Daoy (cell line): ENCODE results near the gene FBXO34. TPM values are rescaled to one million over a fixed set of nuclear protein-coding genes. Genes with fewer than 3 reads are reported as not detected.

Experiments used
- DNase-seq: peaks from one replicate; pipeline ENCODE4 v3.0.0-alpha.2; 2015; ENCODE audit warnings: low read depth
- total RNA-seq: library from RNA; depleted of rRNA; stranded (reverse); fragments of >200 nt; shearing (Covaris generic); gene quantifications from 2 replicates; pipeline ENCODE4 v1.2.3, GENCODE V29; 2014; rRNA removed

The FBXO34 gene, protein sequence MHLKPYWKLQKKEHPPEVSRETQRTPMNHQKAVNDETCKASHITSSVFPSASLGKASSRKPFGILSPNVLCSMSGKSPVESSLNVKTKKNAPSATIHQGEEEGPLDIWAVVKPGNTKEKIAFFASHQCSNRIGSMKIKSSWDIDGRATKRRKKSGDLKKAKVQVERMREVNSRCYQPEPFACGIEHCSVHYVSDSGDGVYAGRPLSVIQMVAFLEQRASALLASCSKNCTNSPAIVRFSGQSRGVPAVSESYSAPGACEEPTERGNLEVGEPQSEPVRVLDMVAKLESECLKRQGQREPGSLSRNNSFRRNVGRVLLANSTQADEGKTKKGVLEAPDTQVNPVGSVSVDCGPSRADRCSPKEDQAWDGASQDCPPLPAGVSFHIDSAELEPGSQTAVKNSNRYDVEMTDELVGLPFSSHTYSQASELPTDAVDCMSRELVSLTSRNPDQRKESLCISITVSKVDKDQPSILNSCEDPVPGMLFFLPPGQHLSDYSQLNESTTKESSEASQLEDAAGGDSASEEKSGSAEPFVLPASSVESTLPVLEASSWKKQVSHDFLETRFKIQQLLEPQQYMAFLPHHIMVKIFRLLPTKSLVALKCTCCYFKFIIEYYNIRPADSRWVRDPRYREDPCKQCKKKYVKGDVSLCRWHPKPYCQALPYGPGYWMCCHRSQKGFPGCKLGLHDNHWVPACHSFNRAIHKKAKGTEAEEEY
- 16.9 and 24.1 TPM in 2 replicates for total RNA-seq

DNA sequence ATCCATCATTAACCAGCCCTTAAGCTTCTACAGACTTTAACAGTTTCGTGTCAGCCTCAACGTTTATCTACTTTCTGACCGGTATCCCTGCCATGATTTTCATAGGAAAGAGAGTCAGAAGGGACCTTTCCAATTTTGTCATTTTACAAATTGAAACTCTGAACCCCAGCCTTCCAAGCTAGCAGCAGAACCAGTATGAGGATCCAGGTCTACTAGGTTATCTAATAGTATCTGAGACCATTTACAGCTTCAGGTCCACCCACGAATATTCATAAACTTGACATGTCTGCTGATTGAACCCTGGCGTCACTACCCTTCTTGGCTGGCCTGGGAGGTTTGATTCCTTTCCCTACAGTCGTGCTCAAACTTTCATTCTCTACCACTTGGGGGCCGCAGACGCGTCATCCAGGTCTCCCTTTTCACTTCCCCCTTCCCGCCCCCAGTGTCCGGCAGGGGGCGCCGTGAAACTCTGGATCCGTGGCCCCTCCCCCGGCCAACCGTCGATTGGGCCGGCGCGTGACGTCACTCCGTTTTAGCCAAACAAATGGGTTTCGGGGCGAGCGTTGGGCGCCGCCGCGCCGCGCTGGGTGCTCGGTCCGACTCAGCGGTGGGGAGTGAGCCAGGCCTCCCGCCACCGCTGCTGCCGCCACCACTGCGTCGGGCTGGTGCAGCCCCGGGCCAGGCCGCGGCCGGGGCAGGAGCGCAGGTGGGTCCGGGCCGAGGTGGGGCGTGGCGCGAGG, at the start of gene FBXO34:
FBXO34 (plus strand) TSS at position 590 of the 740 bp plus-strand sequence. CDS start 78,970 bp downstream, outside the sequence.
- DNase-seq, result peak; percentile 99

- DNase-seq, result no peak
Observed at GRCh38 chr14:55221968-55222367, 49.3 kb upstream of the FBXO34 start.

- no peak for DNase-seq
Observed at GRCh38 chr14:55223364-55223763, 47.9 kb upstream of the FBXO34 start.

- DNase-seq, result no peak
Observed at GRCh38 chr14:55228261-55228660, 43.0 kb upstream of the FBXO34 start.

- no peak for DNase-seq
Observed at GRCh38 chr14:55233591-55233990, 37.6 kb upstream of the FBXO34 start.

DNA sequence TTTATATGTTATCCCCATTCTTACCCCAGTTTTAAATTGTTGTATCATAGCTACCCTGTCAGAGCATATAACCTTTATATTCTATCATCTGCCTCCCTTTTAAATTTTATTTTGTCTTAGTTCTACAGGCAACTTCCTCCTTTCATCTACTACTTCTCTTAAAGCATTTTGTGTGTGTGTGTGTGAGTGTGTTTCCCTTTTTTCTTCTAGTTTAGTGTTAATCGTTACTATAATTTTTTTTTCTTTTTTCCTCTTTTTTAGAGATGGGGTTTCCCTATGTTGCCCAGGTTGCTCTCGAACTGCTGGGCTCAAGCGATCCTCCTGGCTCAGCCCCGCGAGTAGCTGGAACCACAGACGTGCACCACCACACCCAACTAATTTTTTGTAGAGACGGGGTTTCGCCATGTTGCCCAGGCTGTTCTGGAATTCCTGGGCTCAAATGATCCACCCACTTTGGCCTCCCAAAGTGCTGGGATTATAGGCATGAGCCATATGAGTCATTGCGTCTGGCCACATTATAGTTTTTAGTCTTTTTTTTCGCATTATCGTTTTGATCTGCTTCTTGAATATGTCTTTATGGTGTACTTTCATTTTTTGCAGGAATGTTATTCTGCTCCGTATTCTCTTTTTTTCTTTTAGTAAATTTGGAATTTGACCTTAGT, 33.1 kb upstream of the FBXO34 start:
- DNase-seq, result peak; percentile 88

DNA sequence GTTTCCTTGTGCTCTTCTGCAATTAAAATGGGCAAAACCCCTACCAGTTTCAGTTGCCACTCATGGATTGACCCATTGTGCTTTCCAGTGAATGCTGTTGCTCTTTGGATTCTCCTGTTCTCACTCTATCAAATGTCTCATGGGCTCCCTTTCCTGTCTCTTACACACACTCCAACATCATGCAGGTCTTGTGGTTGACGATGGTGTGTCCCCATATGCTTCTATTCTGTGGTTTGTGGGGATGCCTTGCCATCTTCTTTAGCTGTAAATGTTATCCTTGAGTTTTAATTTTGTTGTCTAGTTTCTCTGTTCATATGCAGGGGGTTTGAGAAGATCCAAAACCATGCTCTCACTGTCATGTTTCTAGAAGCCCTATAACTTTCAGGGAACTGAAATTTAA, 31.9 kb upstream of the FBXO34 start:
- no peak for DNase-seq

- DNase-seq, result no peak
Observed at GRCh38 chr14:55240526-55241178, 30.6 kb upstream of the FBXO34 start.

DNA sequence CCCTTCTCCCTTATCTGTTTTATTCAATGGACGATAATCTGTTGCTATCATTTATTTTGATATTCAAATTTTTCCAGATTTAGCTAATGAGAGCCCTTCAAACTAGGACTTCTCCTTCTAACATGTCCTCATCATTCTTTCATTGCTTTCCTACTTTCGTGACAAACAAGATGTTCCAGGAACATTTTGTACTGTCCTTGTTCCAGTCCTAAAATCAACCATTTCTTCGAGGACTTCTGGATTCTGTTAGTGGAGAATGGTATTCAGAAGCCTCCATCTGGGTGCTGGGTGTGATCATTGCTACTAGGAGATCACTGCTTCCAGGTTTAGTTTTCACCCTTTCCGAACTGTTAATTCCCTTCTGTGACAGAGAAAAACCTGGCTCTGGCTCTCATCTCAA, 29.5 kb upstream of the FBXO34 start:
- DNase-seq, result no peak

DNA sequence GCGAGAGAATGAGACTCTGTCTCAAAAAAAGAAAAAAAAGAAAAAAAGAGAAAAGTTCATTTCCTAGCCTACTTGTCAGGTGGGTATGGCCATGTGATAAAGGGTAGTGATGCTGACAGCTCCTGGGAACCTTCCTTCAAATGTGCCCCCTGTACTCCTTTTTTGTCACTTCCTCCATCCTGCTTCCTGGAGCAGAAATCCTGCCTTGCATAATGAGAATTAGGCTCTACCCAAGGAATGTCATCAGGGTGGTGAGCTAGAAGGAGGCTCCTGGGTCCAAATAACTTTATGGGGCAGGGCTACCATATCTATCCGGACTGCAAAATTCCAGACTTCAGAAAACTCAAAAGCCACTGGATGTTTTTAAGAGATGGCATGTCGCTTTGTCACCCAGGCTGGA, 27.8 kb upstream of the FBXO34 start:
- DNase-seq, result no peak

DNA sequence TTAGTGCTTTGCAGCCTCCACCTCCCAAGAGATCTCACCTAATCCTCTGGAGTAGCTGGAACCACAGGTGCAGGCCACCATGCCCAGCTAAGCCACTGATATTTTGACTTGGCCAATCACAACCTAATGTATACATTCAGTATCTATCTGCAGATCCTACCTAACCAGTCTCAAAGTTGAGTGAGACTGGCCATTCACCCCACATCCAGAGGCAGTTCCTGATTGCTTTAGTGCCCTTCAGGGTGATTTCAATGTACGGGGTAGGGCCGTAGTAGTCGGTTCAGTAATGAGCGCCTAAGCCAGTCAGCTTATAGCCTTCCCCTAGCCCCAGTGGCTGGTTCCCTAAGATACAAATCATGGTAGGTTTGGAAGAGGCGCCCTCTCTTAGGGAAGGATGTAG, 27.4 kb upstream of the FBXO34 start:
- no peak for DNase-seq

DNA sequence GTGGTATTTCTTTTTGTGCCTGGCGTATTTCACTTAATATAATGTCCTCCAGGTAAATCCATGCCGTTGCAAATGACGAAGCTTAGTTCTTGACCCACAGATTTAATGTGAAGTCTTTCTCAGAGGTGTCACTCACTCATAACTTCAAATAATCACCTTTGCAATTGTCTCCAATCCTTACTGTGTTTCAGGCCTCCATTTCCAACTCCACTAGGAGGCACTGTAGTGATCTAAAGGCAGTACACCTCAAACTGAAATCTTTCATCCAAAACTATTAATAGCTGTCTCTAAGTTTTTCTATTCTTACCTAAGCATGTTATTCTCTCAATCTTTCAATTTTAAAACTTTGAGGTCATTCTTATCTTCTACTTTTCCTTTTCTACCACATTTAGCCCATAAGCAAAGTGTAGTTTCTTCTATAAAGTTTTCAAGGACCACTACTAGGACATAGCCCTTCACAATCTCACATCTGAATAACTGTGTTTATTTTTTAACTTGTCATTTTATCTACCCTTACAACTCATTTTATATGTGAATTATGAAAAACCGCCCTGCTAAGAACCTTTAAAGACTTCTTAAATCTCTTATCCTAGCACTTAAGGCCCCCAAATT, 25.5 kb upstream of the FBXO34 start:
- peak; percentile 21 for DNase-seq

DNA sequence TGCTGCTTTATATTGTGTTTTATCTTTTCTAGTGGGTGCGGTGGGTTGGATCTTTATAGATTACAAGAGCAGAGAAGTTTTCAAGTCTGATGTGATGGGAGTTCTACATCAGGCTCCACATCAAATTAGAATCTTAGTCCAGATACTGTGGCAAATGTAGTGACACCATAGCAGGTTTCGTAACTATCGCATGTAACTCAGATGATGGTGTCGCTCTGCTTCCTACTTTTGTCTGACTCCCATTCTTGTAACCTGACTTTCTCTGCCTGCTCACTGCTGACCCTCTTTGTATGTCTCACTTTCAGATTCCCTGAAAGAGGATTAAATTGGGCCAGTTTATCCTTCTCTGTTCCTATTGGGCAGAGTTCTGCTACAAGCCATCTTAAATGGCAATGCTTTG, 22.8 kb upstream of the FBXO34 start:
- DNase-seq, result no peak

DNA sequence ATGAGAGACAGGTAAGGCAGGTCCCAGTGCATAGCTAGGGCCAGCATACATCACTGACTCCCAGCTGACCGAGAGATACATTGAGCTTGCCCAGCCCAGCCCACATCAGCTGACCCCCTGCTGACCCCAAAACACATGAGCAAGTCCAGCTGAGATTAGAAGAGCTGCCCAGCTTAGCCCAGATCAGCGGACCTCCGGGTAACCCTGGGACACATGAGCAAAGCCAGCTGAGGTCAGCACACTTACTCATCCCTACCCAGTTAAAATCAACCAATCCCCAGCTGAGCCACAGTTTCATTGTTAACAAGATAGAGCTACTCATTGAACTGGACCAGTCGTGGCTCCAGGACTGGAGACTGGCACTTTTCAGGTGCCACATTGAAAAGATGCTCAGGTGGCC, 21.8 kb upstream of the FBXO34 start:
- peak; percentile 46 for DNase-seq

- no peak for DNase-seq
Observed at GRCh38 chr14:55253276-55253675, 17.9 kb upstream of the FBXO34 start.

- no peak for DNase-seq
Observed at GRCh38 chr14:55254581-55254980, 16.6 kb upstream of the FBXO34 start.

DNA sequence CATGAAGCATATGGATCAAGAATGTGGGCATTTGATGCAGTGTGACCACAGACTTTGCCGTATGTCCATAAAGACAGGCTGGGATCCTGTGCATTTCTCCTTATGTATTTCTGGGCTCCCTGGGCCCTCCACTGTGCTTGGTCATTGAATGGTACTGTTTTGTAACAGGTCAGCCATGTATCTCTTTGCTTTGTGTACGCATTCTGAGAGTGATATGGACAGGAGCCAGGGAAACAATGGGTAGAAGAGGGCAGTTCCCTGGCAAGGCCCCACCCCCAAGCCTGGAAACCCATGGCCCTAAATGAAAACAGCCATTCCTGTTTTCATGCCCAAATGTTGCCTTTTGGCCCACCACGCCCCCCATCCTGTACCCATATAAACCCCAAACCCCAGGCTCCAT, 15.2 kb upstream of the FBXO34 start:
- no peak for DNase-seq

GRCh38 chr14:55256586-55256985, 14.6 kb upstream of the FBXO34 start:
- no peak for DNase-seq

- DNase-seq, result no peak
Observed at GRCh38 chr14:55265197-55265596, 6.0 kb upstream of the FBXO34 start.

- no peak for DNase-seq
Observed at GRCh38 chr14:55267820-55268219, 3.4 kb upstream of the FBXO34 start.
